Stimulated activated CD4-positive, alpha-beta T cell treated with anti-CD3 and anti-CD28 coated beads, Interleukin-2, amount 100 ng/mL, for 48 hours (primary cell): ENCODE measurements around the gene XPNPEP2.

ENCODE experiments used
- DNase-seq, 2 donors: peaks; one replicate each; pipeline ENCODE4 v3.0.0-alpha.2; 2020

Gene XPNPEP2

GRCh38 chrX:129781680-129782495 is 43.1 kb downstream of the XPNPEP2 start:
- DNase-seq = no peak

- no peak for DNase-seq
Observed at GRCh38 chrX:129782706-129783105, 43.9 kb downstream of the XPNPEP2 start.

- DNase-seq = no peak
Observed at GRCh38 chrX:129783291-129783713, 44.5 kb downstream of the XPNPEP2 start.

GRCh38 chrX:129784371-129784770 is 45.6 kb downstream of the XPNPEP2 start:
- no peak for DNase-seq

DNA sequence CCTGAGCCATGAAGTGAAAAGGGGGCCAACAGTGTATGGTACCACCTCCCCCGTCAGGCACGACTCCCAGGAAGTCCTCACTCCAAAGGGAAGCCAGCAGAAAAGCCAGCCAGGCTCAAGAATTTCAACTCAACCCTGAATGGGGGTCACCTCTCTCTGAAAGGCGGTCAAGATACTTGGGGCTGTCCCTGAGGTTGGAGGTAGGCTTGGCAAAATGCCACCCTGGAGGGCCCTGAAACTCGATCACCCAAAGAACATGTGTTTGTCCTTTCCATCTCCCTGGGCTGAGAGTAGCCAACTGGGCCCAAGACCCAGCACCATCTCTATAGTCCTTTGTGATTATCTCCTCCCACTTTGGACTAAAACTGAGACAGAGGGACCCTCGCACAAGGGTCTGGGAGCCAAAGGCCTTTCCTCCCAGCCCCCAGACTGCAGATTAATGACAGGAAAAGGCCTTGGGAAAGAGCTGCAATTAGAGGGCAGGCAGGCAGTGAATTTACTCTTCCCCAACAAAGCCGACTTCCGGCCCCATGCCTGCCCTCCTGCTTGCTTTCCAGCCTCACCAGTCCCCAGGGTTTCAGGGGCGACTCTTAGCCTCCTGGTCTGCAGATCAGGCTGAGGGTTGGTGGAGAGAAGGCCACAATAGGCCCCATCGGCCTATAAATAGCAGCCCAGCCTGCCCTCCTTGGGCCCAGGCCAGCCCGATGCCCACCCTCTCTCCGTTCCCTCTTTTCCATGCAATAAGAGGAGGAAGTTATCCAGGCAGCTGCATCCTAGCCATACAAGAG is 46.6 kb downstream of the XPNPEP2 start:
- no peak for DNase-seq

DNA sequence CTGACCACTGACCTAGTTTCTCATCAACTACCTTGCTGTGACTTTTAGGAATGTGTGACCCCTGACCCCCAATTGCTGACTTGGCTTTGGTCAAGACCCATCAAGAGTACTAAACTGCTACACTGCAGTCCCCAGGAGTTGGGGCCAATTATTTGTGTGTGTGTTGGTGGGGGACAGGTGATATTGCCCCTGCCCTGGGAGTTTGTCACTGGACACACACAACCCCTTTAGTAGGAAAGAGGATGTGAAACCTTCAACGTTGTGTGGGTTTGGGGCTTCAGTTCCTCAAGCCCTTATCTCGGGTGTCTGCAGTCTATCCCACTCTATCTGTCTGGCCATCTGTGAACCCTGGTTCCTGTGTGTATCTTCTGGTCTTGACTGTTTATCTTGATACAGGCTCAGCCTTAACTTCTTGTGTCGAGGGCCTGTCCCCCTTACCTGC is 47.5 kb downstream of the XPNPEP2 start:
- DNase-seq = no peak

GRCh38 chrX:129787336-129788055 is 48.7 kb downstream of the XPNPEP2 start:
- DNase-seq = no peak

DNA sequence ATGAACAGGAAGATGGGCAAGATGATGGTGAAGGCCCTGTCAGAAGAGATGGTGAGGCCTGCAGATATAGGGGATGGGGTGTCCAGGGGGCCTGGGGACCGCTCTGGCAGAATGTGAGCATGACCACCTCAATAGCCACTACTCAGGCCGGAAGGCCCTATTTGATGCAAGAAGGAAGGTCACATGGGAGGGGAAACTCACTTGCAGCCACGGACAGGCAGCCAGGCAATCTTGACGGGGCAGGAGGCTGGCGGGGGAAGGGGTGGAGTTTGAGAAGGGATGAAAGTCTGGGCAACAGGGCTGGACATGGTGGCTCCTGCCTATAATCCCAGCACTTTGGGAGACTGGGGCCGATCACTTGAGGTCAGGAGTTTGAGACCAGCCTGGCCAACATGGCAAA is 49.7 kb downstream of the XPNPEP2 start:
- DNase-seq = no peak

GRCh38 chrX:129790146-129790545 is 51.4 kb downstream of the XPNPEP2 start:
- DNase-seq = no peak

GRCh38 chrX:129790808-129791207 is 52.0 kb downstream of the XPNPEP2 start:
- no peak for DNase-seq

DNA sequence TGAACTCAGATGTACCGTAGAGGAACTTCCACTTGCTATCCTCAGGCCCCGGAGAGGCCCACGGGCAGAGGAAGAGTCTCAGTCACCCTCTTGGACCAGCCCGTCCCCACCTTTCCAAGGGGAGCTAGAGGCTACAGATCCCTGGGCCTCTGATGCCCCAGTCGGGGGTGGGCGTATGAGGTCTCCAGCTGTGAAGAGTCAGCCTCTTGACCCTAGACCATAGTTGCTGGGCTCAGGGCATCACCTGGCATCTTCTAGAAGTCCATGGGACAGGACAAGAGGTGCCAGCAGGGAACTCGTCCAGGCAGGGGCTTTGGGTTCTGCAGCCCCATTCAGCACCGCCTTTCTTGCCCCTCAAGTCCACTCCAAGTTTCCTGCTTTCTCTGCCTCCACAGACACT is 52.6 kb downstream of the XPNPEP2 start:
- DNase-seq = no peak

GRCh38 chrX:129791961-129792570 is 53.3 kb downstream of the XPNPEP2 start:
- DNase-seq = no peak

DNA sequence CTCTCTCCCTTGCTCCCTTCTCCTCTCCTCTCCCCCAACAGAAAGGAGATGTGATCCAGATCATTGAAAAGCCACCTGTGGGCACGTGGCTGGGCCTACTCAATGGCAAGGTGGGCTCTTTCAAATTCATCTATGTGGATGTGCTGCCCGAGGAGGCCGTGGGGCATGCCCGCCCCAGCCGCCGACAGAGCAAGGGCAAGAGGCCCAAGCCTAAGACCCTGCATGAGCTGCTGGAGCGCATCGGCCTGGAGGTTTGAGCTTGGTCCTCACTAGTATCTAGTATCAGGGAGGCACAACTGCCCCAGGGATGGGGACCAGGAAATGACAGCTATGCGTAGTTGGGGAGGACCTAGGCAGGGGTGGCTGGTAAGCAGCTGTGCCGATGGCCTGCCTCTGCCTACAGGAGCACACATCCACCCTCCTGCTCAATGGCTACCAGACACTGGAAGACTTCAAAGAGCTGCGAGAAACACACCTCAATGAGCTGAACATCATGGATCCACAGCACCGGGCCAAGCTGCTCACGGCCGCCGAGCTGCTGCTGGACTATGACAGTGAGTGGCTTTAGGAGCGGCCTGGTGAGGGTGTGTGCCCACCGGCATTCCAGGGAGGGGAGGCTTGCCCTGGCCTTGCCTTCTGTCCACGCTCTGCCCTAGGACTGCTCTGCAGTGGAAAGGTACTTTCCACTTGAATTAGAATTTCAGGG is 54.0 kb downstream of the XPNPEP2 start:
- DNase-seq = no peak

DNA sequence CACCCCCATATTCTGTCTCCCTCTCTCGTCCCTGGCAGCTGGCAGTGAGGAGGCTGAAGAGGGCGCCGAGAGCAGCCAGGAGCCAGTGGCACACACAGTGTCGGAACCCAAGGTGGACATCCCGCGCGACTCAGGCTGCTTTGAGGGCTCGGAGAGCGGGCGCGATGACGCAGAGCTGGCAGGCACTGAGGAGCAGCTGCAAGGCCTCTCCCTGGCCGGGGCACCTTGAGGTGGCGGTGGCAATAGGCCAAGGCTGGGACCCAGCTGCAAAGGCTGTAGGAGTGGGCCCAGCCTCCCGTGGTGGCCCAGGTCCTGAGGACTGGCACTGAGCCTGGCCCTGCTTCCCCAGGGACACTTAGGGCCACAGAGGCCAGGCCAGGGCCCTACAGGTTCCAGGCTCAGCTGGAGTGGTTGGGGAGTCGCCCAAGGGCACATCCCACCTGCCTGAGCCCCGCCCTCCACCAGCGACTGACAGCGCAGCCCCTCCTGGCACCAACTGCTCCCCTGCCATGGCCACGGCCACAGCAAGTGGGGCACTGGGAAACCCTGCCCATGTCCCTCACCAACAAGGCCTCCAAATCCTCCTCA is 54.9 kb downstream of the XPNPEP2 start:
- DNase-seq = no peak

DNA sequence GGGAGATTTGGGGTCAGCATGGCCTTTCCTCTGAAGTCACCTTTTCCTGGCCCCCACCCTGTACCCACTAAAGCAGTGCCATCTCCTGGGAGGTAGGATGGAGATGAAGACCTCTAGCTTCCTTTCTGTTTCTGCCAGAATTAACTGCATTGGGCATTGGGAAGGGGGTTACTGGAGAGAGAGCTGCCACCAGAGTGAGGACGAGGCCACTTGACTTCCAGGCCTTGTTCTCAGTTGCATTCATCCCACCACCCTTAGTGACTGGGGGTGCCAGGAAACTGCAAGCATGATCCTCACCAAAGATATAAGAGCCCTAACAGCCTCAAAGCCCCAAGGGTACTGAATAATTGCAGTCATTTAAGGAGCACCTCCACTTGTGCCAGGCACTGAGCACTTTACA is 56.8 kb downstream of the XPNPEP2 start:
- DNase-seq = no peak

DNA sequence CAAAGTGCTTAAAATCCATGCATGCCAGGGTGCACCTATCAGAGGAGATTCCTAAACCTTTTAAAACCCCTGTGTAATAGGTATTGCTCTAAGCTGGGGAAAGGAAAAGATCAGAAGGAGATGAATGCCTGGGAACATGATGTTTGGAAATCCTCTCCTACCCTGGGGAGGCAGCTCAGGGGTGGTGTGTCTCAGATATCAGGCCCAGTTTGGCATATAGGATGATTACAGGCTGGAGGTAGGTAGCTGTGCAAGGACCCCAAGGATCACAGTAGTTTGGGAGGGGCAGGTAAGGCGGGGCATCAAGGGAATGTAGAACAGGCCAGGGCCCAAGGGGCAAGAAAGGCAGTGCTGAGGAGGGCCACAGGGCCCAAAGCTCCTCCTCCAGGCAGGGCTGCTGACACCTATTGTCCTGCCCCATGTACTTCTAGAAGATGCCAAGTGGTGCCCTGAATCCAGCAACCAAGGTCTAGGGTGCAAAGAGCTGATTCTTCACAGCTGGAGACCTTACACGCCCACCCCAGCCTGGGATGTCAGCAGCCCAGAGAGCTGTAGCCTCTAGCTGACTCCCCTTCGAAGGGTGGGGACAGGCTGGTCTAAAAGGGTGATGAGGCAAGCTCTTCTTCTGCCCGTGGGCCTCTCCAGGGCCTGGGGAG is 58.6 kb downstream of the XPNPEP2 start:
- DNase-seq = no peak

DNA sequence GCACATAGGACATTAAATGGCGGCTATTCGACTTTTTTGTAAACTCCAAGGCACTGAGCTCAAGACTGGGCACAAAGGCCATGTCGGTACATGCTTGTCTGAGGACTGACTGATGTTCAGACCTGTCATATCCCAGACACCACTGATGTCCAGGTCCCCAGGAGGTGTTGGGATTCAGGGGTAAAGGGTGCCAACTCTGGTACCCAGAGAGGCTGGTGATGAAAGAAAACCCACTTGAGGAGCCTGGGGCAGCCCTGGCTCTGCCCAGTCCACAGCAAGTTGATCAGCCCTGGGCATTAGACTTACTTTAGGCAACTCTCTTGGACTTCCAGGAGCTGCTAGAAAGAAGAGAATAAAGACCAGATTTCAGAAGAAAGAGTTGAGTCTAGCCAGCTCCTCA is 59.7 kb downstream of the XPNPEP2 start:
- no peak for DNase-seq

DNA sequence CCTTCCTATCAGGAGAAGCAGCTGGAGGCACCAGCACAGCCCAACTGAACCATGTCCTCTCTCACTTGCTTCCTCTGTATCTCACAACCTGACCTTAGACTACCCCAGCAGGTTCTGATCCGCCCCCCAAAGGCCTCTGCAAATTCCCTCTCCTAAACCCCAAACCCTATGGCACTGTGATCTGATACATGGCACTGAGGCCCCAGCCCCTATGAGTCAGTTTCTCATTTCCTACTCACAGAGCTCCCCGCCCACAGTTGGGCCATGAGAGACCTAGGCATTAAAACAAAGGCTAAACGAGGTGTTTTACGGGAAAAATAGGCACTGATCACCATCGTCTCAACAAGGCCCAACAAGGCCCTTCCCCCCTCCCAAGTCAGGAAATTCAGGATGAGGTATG is 60.1 kb downstream of the XPNPEP2 start:
- DNase-seq = peak in 1 of 2 donors; percentile 41

- no peak for DNase-seq
Observed at GRCh38 chrX:129800186-129800585, 61.4 kb downstream of the XPNPEP2 start.

- DNase-seq = no peak
Observed at GRCh38 chrX:129802863-129803262, 64.1 kb downstream of the XPNPEP2 start.

DNA sequence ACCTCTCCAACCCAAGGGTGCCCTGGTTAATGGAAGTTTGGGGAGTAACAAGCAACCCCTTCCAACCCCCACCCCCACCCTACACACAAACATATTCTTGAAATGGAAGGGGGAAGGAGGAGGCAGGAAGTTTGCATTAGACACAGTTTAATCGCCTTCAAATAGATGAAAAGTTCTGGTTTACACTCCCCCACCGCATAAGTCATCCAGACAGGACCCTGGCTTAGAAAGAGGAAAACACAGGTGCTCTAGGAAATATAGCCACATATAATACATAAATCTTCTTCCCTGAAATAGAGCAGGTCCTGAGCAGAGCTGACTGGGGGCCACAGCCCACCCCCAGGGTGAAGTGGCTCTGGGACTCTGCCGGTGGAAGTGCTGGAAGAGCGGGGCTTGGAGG is 66.0 kb downstream of the XPNPEP2 start:
- no peak for DNase-seq
